Neural cell (in vitro differentiated cells): ENCODE data around the gene HTD2.

Source experiments
- POLR2AphosphoS5 ChIP-seq: IDR thresholded peaks from 2 replicates; pipeline ENCODE4 v1.6.1; 2012
- TAF1 ChIP-seq: IDR thresholded peaks from 2 replicates; pipeline ENCODE4 v1.6.1; 2012; ENCODE audit warnings: low read depth
- TF ChIP-seq, protein P1 (sequence below): fragments of 450-650 bp; IDR thresholded peaks from 2 replicates; pipeline ENCODE4 v1.5.1; 2014; ENCODE audit warnings: antibody characterized with exemption, mild to moderate bottlenecking, moderate library complexity; ENCODE audit not compliant: poor library complexity, severe bottlenecking
- TF ChIP-seq, protein P2 (sequence below): IDR thresholded peaks from 2 replicates; pipeline ENCODE4 v1.6.1; 2012; ENCODE audit warnings: borderline replicate concordance

DNA sequence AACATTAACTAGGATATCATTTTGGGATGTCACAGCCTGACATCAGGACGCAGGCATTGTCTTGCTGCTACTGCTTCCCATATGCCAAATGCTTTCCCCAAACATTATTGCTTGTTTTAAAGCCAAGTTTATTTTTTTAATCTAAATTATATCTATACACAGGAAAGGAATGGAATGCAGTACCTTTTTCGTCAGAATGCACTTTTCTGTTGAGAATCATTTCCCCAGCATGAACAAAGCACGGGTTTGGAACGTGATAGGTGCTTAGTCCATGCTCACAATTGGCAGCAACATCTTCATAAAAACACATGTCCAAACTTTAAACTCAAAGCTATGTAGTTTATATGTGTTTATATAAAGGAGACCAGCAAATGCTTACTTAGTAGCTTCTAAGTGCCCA, 52.5 kb downstream of the HTD2 start:
- TF ChIP-seq TAF1 (no peak), POLR2AphosphoS5 (no peak)
- TF ChIP-seq, protein P1, sequence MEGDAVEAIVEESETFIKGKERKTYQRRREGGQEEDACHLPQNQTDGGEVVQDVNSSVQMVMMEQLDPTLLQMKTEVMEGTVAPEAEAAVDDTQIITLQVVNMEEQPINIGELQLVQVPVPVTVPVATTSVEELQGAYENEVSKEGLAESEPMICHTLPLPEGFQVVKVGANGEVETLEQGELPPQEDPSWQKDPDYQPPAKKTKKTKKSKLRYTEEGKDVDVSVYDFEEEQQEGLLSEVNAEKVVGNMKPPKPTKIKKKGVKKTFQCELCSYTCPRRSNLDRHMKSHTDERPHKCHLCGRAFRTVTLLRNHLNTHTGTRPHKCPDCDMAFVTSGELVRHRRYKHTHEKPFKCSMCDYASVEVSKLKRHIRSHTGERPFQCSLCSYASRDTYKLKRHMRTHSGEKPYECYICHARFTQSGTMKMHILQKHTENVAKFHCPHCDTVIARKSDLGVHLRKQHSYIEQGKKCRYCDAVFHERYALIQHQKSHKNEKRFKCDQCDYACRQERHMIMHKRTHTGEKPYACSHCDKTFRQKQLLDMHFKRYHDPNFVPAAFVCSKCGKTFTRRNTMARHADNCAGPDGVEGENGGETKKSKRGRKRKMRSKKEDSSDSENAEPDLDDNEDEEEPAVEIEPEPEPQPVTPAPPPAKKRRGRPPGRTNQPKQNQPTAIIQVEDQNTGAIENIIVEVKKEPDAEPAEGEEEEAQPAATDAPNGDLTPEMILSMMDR, result no peak
- TF ChIP-seq, protein P2, sequence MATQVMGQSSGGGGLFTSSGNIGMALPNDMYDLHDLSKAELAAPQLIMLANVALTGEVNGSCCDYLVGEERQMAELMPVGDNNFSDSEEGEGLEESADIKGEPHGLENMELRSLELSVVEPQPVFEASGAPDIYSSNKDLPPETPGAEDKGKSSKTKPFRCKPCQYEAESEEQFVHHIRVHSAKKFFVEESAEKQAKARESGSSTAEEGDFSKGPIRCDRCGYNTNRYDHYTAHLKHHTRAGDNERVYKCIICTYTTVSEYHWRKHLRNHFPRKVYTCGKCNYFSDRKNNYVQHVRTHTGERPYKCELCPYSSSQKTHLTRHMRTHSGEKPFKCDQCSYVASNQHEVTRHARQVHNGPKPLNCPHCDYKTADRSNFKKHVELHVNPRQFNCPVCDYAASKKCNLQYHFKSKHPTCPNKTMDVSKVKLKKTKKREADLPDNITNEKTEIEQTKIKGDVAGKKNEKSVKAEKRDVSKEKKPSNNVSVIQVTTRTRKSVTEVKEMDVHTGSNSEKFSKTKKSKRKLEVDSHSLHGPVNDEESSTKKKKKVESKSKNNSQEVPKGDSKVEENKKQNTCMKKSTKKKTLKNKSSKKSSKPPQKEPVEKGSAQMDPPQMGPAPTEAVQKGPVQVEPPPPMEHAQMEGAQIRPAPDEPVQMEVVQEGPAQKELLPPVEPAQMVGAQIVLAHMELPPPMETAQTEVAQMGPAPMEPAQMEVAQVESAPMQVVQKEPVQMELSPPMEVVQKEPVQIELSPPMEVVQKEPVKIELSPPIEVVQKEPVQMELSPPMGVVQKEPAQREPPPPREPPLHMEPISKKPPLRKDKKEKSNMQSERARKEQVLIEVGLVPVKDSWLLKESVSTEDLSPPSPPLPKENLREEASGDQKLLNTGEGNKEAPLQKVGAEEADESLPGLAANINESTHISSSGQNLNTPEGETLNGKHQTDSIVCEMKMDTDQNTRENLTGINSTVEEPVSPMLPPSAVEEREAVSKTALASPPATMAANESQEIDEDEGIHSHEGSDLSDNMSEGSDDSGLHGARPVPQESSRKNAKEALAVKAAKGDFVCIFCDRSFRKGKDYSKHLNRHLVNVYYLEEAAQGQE, result no peak
